BLaER1 treated with 17β-estradiol and CSF1 and Interleukin-3, amounts not matched to agents 10 nM and 100 nM (cell line): ENCODE measurements around the gene ATP2C2.

Experiments used
- H3K27ac ChIP-seq, 11 experiments: shearing (Covaris generic); formaldehyde crosslinking; 2 replicates each; pipeline ENCODE4 v1.8.1; 2022
- H3K27me3 ChIP-seq, 11 experiments: shearing (Covaris generic); formaldehyde crosslinking; 2 replicates each; pipeline ENCODE4 v1.8.1; 2022
- H3K36me3 ChIP-seq, 11 experiments: shearing (Covaris generic); formaldehyde crosslinking; 2 replicates each; pipeline ENCODE4 v1.8.1; 2022
- H3K4me1 ChIP-seq, 10 experiments: shearing (Covaris generic); formaldehyde crosslinking; 2 replicates each; pipeline ENCODE4 v1.8.1; 2022
- H3K4me2 ChIP-seq, 11 experiments: shearing (Covaris generic); formaldehyde crosslinking; 2 replicates each; pipeline ENCODE4 v1.8.1; 2022
- H3K4me3 ChIP-seq, 10 experiments: shearing (Covaris generic); formaldehyde crosslinking; 2 replicates each; pipeline ENCODE4 v1.8.1; 2022
- H3K9ac ChIP-seq, 11 experiments: shearing (Covaris generic); formaldehyde crosslinking; 2 replicates each; pipeline ENCODE4 v1.8.1; 2022
- H3K9me3 ChIP-seq, 11 experiments: shearing (Covaris generic); formaldehyde crosslinking; replicated peaks in 1 of 11; 2 replicates each; pipeline ENCODE4 v1.8.1; 2022
- H4K20me1 ChIP-seq, 11 experiments: shearing (Covaris generic); formaldehyde crosslinking; 2 replicates each; pipeline ENCODE4 v1.8.1; 2022
- Cebpa-rat ChIP-seq, 11 experiments: shearing (Covaris generic); IDR thresholded peaks; 2 replicates each; pipeline ENCODE4 v1.8.1; 2022

The ATP2C2 gene

GRCh38 chr16:84379709-84380362 is 11.5 kb downstream of the ATP2C2 start:
- Histone ChIP-seq H3K27ac (peak overlapping the region in 7 of 11 experiments; percentile 14 to 48 (median 31); a peak in 8 of 22 replicates), H3K4me2 (peak overlapping the region; percentile 21 to 90 (median 52)), H3K4me1 (peaks cover 39 to 70% (median 54%) of the 10 kb centered on the region in 10 experiments), H3K36me3 (no peaks in the 10 kb centered on the region), H3K27me3 (no peaks in the 10 kb centered on the region), H3K4me3 (no peak overlapping the region), H4K20me1 (no peaks in the 10 kb centered on the region), H3K9me3 (peaks cover 11 to 25% (median 17%) of the 10 kb centered on the region in 11 experiments), H3K9ac (no peak overlapping the region; a peak in 2 of 22 replicates)
- TF ChIP-seq Cebpa-rat (IDR thresholded peaks at IDR 0.05) = no peak

DNA sequence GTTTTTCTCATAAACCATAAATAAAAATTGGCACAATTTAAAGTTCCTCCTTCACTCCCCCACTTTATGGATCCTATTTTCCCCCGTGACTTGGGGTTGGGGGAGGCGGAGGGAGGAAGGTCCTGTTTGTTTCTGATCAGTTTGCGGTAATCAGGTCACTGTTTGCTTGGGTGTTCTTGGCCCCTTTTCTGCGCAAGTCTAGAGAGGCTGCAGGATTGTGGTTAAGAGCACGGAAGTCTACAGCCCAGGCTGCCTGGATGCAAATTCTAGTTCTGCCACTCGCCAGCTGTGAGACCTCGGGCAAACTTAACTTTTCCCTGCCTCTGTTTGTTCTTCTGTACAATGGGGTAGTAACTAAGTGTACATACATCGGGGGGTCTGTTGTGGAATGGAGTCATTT is 12.1 kb downstream of the ATP2C2 start:
- no peaks in the 10 kb centered on the region for H3K27me3 ChIP-seq
- H4K20me1 ChIP-seq = no peaks in the 10 kb centered on the region
- H3K9ac ChIP-seq = no peak overlapping the region; a peak in 2 of 22 replicates
- H3K4me2 ChIP-seq = peak overlapping the region; percentile 21 to 90 (median 52); a peak in 19 of 22 replicates
- H3K36me3 ChIP-seq = no peaks in the 10 kb centered on the region
- peak overlapping the region in 7 of 11 experiments; percentile 14 to 48 (median 31); a peak in 6 of 22 replicates for H3K27ac ChIP-seq
- peaks cover 34 to 64% (median 48%) of the 10 kb centered on the region in 10 experiments for H3K4me1 ChIP-seq
- TF ChIP-seq Cebpa-rat (IDR thresholded peaks at IDR 0.05) = no peak
- no peak overlapping the region for H3K4me3 ChIP-seq
- peaks cover 16 to 31% (median 23%) of the 10 kb centered on the region in 11 experiments for H3K9me3 ChIP-seq

- H4K20me1 ChIP-seq = no peaks in the 10 kb centered on the region
- no peak for TF ChIP-seq Cebpa-rat (IDR thresholded peaks at IDR 0.05)
- H3K4me2 ChIP-seq = no peak overlapping the region
- H3K27me3 ChIP-seq = no peaks in the 10 kb centered on the region
- H3K9me3 ChIP-seq = peaks cover 25 to 39% (median 31%) of the 10 kb centered on the region in 11 experiments
- no peak overlapping the region for H3K9ac ChIP-seq
- no peak overlapping the region for H3K27ac ChIP-seq
- H3K36me3 ChIP-seq = no peaks in the 10 kb centered on the region
- no peak overlapping the region for H3K4me3 ChIP-seq
- H3K4me1 ChIP-seq = peaks cover 20 to 44% (median 33%) of the 10 kb centered on the region in 10 experiments
These were observed 14.1 kb downstream of the ATP2C2 start for GRCh38 chr16:84382396-84382795.

GRCh38 chr16:84383106-84383505 is 14.8 kb downstream of the ATP2C2 start:
- H3K36me3 ChIP-seq = no peaks in the 10 kb centered on the region
- peaks cover 25 to 39% (median 31%) of the 10 kb centered on the region in 11 experiments for H3K9me3 ChIP-seq
- TF ChIP-seq Cebpa-rat (IDR thresholded peaks at IDR 0.05) = no peak

GRCh38 chr16:84386047-84386446 is 17.7 kb downstream of the ATP2C2 start:
- no peak overlapping the region for H3K4me3 ChIP-seq
- no peaks in the 10 kb centered on the region for H3K27me3 ChIP-seq
- H3K9ac ChIP-seq = no peak overlapping the region
- no peaks in the 10 kb centered on the region for H4K20me1 ChIP-seq
- peaks cover 6 to 26% (median 13%) of the 10 kb centered on the region in 10 experiments for H3K4me1 ChIP-seq
- no peak overlapping the region for H3K27ac ChIP-seq
- no peak overlapping the region for H3K4me2 ChIP-seq
- no peak for TF ChIP-seq Cebpa-rat (IDR thresholded peaks at IDR 0.05)
- no peaks in the 10 kb centered on the region for H3K36me3 ChIP-seq
- H3K9me3 ChIP-seq = peaks cover 25 to 39% (median 31%) of the 10 kb centered on the region in 11 experiments

More at GRCh38 chr16:84383106-84383505, 14.8 kb downstream of the ATP2C2 start:
- Histone ChIP-seq H3K4me1 (peaks cover 20 to 37% (median 31%) of the 10 kb centered on the region in 10 experiments), H3K4me3 (no peak overlapping the region), H3K9ac (no peak overlapping the region), H3K27ac (no peak overlapping the region), H3K27me3 (no peaks in the 10 kb centered on the region), H4K20me1 (no peaks in the 10 kb centered on the region), H3K4me2 (no peak overlapping the region)

DNA sequence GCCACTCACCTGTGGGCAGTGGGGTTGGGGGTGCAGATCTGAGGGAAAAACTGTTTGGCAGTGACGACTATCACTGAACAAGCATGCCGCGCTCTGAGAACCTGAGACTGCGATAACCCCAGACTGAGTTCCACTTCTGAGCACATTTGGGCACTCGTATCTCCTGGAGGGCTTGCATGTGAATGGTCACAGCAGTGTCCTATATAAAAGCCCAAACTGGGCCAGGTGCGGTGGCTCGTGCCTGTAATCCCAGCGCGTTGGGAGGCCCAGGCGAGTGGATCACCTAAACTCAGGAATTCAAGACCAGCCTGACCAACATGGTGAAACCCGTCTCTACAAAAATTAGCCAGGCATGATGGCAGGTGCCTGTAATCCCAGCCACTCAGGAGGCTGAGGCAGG is 18.7 kb downstream of the ATP2C2 start:
- no peaks in the 10 kb centered on the region for H3K36me3 ChIP-seq
- no peaks in the 10 kb centered on the region for H3K27me3 ChIP-seq
- H3K4me2 ChIP-seq = no peak overlapping the region
- H3K27ac ChIP-seq = no peak overlapping the region
- peaks cover 25 to 39% (median 31%) of the 10 kb centered on the region in 11 experiments for H3K9me3 ChIP-seq
- H4K20me1 ChIP-seq = no peaks in the 10 kb centered on the region
- no peak for TF ChIP-seq Cebpa-rat (IDR thresholded peaks at IDR 0.05)
- peaks cover 8 to 29% (median 20%) of the 10 kb centered on the region in 10 experiments for H3K4me1 ChIP-seq
- no peak overlapping the region for H3K4me3 ChIP-seq
- H3K9ac ChIP-seq = no peak overlapping the region

DNA sequence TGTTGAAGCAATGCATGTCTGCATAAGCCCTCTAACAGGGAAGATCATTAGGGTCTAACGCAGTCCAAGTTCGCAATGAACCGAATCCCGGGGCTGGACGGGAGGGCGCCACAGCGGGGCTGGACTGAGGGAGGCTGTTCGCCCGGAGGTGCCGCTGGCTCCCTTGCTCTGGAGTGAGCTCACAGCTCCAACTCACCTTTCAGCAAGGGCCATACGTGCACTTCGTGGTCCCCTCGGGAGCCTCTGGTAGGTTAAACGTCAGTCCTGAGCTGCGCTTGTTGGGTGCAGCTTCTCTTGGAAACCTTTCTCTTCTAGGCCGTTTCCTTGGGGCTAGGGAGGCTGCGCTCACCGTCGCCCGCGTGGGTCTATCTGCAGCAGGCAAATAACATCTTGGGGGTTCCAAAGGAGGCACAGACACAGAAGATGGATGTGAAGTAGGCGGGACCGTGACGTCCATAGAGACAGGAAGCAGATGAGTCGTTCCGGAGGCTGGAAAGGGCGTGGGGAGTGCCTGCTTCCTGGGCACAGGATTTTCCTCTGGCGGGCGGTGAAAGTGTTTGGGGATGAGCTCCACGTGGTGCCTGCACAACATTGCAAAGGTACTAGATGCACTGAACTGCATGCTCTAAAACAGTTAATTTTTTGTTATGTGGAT is 21.9 kb downstream of the ATP2C2 start:
- peaks cover 7 to 11% (median 11%) of the 10 kb centered on the region in 11 experiments for H3K9me3 ChIP-seq
- H3K27me3 ChIP-seq = no peaks in the 10 kb centered on the region
- TF ChIP-seq Cebpa-rat (IDR thresholded peaks at IDR 0.05) = no peak
- H4K20me1 ChIP-seq = no peaks in the 10 kb centered on the region
- no peak overlapping the region for H3K4me3 ChIP-seq
- H3K4me1 ChIP-seq = peaks cover 13 to 49% (median 32%) of the 10 kb centered on the region in 10 experiments
- no peak overlapping the region for H3K27ac ChIP-seq
- no peak overlapping the region for H3K9ac ChIP-seq
- peak overlapping the region in 5 of 11 experiments; percentile 73 to 91 (median 83); a peak in 10 of 22 replicates for H3K4me2 ChIP-seq
- H3K36me3 ChIP-seq = no peaks in the 10 kb centered on the region

- no peaks in the 10 kb centered on the region for H4K20me1 ChIP-seq
- peak overlapping the region in 7 of 11 experiments; percentile 17 to 69 (median 63); a peak in 12 of 22 replicates for H3K27ac ChIP-seq
- H3K9me3 ChIP-seq = peaks cover 0 to under 1% (median 0%) of the 10 kb centered on the region in 11 experiments; a peak in 2 of 22 replicates
- peak overlapping the region in 3 of 10 experiments; percentile 1 to 18 (median 9); a peak in 3 of 20 replicates for H3K4me3 ChIP-seq
- no peaks in the 10 kb centered on the region for H3K36me3 ChIP-seq
- peak overlapping the region in 6 of 11 experiments; percentile 19 to 58 (median 50); a peak in 10 of 22 replicates for H3K9ac ChIP-seq
- H3K27me3 ChIP-seq = no peaks in the 10 kb centered on the region
- TF ChIP-seq Cebpa-rat (IDR thresholded peaks at IDR 0.05) = no peak
- H3K4me1 ChIP-seq = peaks cover 16 to 60% (median 42%) of the 10 kb centered on the region in 10 experiments
- H3K4me2 ChIP-seq = peak overlapping the region; percentile 45 to 91 (median 73); a peak in 21 of 22 replicates
These were observed 23.1 kb downstream of the ATP2C2 start for GRCh38 chr16:84391151-84392030.
